GM13976 (cell line): ENCODE data around the gene CAPRIN2.

ENCODE experiments used
- DNase-seq: peaks from one replicate; pipeline ENCODE4 v3.0.0; 2012; ENCODE audit warnings: low spot score
- in situ Hi-C: fragments of 300-500 bp; cut with MboI; formaldehyde crosslinking; loops from one replicate; pipeline ENCODE4 v1.12.0; 2022; ENCODE audit warnings: low sequenced_read_pairs, mixed read lengths, inconsistent platforms; ENCODE audit not compliant: unreplicated experiment
- TF ChIP-seq, protein P1 (sequence below): IDR thresholded peaks from 2 replicates; pipeline ENCODE4 v1.5.1; 2012; ENCODE audit warnings: borderline replicate concordance, mild to moderate bottlenecking; ENCODE audit not compliant: insufficient read depth; ENCODE audit errors: extremely low read depth, missing control alignments, control extremely low read depth

CAPRIN2 gene

DNA sequence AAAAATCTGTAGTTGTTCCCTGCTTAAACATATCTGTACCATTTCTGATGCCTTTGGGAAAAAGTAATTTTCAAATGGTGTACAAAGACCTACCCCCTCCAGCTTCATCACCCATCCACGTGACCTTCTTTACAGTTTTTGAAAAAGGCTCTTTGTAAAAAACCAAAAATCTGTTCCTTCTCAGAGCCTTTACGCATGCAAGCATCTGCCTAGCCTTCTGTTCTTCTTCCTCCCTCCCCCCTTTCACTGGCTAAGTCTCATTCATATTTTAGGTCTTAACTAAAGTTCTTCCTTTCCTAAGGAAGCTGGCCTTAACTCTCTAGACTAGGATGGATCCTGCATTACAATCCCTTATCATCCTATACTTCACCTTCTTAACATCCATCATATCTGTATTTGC is 10.4 kb downstream of the CAPRIN2 start:
- DNase-seq, result no peak
- TF ChIP-seq, protein P1, sequence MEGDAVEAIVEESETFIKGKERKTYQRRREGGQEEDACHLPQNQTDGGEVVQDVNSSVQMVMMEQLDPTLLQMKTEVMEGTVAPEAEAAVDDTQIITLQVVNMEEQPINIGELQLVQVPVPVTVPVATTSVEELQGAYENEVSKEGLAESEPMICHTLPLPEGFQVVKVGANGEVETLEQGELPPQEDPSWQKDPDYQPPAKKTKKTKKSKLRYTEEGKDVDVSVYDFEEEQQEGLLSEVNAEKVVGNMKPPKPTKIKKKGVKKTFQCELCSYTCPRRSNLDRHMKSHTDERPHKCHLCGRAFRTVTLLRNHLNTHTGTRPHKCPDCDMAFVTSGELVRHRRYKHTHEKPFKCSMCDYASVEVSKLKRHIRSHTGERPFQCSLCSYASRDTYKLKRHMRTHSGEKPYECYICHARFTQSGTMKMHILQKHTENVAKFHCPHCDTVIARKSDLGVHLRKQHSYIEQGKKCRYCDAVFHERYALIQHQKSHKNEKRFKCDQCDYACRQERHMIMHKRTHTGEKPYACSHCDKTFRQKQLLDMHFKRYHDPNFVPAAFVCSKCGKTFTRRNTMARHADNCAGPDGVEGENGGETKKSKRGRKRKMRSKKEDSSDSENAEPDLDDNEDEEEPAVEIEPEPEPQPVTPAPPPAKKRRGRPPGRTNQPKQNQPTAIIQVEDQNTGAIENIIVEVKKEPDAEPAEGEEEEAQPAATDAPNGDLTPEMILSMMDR, result no peak
- in situ Hi-C loops, result no loop called here

DNA sequence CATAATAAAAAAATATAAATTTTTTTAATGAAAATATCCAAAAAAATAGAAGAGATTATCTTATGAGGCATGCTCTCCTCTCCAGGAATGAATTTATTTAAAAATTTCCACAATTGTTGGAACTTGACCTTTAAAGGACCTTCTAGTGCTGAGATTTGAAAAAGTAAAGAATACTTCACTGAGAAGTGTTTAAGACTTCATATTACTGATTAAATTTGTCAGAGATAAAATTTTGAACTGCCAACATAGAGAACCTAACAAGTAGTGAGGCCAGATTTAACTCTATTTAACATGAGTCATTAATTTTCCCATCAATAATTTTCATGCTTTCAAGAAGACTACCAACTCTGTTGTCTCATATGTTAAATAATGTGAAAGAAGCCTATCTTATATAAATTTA is 14.5 kb downstream of the CAPRIN2 start:
- TF ChIP-seq, protein P1, result no peak
- in situ Hi-C loops, result no loop called here

DNA sequence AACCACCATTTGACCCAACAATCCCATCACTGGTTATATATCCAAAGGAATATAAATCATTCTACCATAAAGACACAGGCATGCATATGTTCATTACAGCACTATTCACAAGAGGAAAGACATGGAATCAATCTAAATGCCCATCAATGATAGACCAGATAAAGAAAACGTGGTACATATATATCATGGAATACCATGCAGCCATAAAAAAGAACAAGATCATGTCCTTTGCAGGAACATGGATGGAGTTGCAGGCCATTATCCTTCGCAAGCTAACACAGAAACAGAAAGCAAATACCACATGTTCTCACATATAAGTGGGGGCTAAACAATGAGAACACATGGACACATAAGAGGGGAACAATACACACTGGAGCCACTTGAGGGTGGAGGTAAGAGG is 15.7 kb downstream of the CAPRIN2 start:
- TF ChIP-seq, protein P1, result no peak
- in situ Hi-C loops, result no loop called here
- DNase-seq, result no peak

More for the DNA sequence above, 14.5 kb downstream of the CAPRIN2 start:
- no peak for DNase-seq

DNA sequence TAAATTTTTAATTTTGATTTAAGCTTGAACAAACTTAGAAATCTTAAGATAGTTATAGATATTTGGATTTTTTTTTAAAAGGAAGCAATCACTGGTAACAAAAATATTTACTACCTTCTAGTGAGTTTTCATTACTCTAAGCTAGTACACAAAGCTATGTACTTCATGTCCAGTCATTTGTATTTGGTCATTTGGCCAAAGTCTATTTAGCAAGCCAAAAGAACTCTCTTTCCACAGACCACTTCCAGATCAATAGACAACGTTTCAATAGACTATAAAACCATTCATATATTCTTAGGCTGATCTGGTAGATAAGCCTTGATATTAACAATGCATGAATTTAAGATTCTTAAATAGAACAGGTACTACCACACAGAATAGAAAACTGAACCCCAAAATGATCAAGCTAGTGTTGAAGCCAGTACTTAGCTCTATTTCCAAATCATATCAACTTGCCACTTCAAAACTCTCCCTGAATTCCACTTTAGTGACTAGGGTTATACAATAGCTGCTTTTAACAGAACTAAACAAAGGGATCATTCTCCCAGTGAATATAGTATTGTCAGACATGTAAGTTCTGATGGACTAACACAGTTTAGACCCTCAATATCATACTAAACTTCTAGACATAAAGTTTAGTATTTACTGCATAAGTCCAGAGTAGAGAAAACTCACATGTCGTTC is 21.7 kb downstream of the CAPRIN2 start:
- no peak for DNase-seq
- in situ Hi-C loops, result no loop called here
- TF ChIP-seq, protein P1, result no peak

DNA sequence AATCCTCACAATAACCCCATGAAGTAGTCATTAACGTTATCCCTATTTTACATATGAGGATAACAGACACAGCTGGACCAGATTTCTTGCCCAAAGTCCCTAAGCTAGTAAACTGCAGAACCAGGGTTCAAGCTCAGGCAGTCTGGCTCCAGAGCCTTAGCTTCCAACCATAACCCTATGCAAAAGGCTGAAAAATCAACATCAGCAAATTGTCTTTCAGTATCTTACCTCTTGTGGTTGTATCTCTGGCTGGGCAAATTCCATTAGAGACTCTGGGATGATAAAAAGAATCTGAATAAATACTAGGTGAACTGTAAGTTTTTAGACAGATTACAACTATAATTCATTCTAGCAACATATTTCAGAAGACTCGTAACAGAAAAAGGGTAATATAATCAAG is 24.7 kb downstream of the CAPRIN2 start:
- TF ChIP-seq, protein P1, result no peak
- DNase-seq, result no peak
- in situ Hi-C loops, result no loop called here

DNA sequence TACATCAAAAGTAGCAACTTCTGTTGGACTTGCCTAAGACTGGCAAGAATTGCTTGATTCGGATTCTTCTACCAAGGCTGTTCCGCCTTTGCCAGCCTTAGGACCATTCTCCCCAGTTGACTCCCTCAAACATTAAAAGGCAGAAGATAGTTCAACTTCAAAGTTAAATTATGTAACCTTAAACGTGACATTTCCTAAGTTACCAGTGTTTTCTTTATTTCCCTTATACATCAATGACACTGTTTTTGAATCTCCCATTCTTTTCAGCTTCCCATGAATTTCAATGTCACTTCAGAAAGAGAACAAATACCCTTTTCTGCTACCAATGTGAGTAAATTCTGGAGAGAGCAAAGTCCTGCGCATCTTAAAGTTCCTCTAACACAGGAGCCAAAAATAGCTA is 25.2 kb downstream of the CAPRIN2 start:
- DNase-seq, result no peak
- TF ChIP-seq, protein P1, result no peak
- in situ Hi-C loops, result no loop called here
